GM12878 (cell line): ENCODE measurements around the gene NKX2-2. TPM values are rescaled to one million over a fixed set of nuclear protein-coding genes. Genes with fewer than 3 reads are reported as not detected.

Experiments
- ATAC-seq: fragments of 200-7000 bp; cut with Tn5 transposase; 3 replicates; pipeline ENCODE4 v1.9.1; 2020; ENCODE audit warnings: mild to moderate bottlenecking, moderate library complexity
- BruUV-seq: library from RNA; stranded (reverse); fragments of 400-500 nt; replicated peaks from 2 replicates; lab custom pipeline; 2021; lab: Mats Ljungman, UMichigan
- CTCF ChIA-PET: fragments of 300-600 bp; sonication (Branson Sonifier 250); formaldehyde crosslinking; extraction: SDS; loops from one replicate; lab custom pipeline; 2021; ENCODE audit warnings: inconsistent platforms; lab: Yijun Ruan, JAX
- POLR2A ChIA-PET: fragments of 350-600 bp; formaldehyde crosslinking; extraction: SDS; loops from one replicate; lab custom pipeline; 2021; ENCODE audit warnings: inconsistent platforms; lab: Charles Lee
- RAD21 ChIA-PET: fragments of 300-600 bp; sonication (Branson Sonifier 250); formaldehyde crosslinking; loops from one replicate; lab custom pipeline; 2023; ENCODE audit warnings: antibody characterized with exemption; ENCODE audit not compliant: unreplicated experiment; lab: Charles Lee
- SMC1A ChIA-PET: fragments of 300-600 bp; sonication (Branson Sonifier 250); formaldehyde crosslinking; loops from one replicate; lab custom pipeline; 2023; ENCODE audit not compliant: unreplicated experiment, uncharacterized antibody; lab: Charles Lee
- DNase-seq: peaks from one replicate; pipeline ENCODE4 v3.0.0-alpha.2; 2011; ENCODE audit warnings: low read depth, low spot score
- FAIRE-seq: peaks from 3 replicates; lab custom pipeline; 2011; peaks lifted over from hg19 to GRCh38; lab: Jason Lieb, UNC
- H2AFZ ChIP-seq: 2 replicates; pipeline ENCODE4 v1.6.0; 2011; ENCODE audit warnings: low read depth, low read length, control low read depth; ENCODE audit not compliant: control insufficient read depth
- H3K27ac ChIP-seq: 2 replicates; pipeline ENCODE4 v1.5.1; 2011; ENCODE audit warnings: control low read depth; ENCODE audit not compliant: control insufficient read depth, insufficient read depth
- H3K27me3 ChIP-seq, 2 experiments: replicated peaks in 1 of 2; 2 replicates each; pipeline versions ENCODE4 v1.6.0 to v1.6.1; 2011; ENCODE audit warnings: low read length in 1 of 2; ENCODE audit not compliant: control insufficient read depth in 2 of 2, insufficient read depth in 2 of 2
- H3K36me3 ChIP-seq, 2 experiments: 2 replicates each; pipeline ENCODE4 v1.5.1; 2011; ENCODE audit warnings: low read length in 1 of 2; ENCODE audit not compliant: control insufficient read depth in 2 of 2, insufficient read depth in 2 of 2
- H3K4me1 ChIP-seq: 2 replicates; pipeline ENCODE4 v1.6.1; 2011; ENCODE audit warnings: mild to moderate bottlenecking, low read length, moderate library complexity, mixed read lengths; ENCODE audit not compliant: control insufficient read depth, insufficient read depth
- H3K4me2 ChIP-seq: 2 replicates; pipeline ENCODE4 v1.6.0; 2011; ENCODE audit warnings: control low read depth; ENCODE audit not compliant: control insufficient read depth, insufficient read depth
- H3K4me3 ChIP-seq: fragments of 200-600 bp; sonication (generic); 2 replicates; pipeline ENCODE4 v1.5.1; 2016
- H3K79me2 ChIP-seq: 2 replicates; pipeline ENCODE4 v1.6.0; 2011; ENCODE audit warnings: low read length; ENCODE audit not compliant: control insufficient read depth, insufficient read depth
- H3K9ac ChIP-seq: 2 replicates; pipeline ENCODE4 v1.8.0; 2011; ENCODE audit warnings: low read length, control low read depth, mixed read lengths; ENCODE audit not compliant: control insufficient read depth, insufficient read depth
- H3K9me3 ChIP-seq: replicated peaks from 3 replicates; pipeline ENCODE4 v1.5.1; 2011; ENCODE audit warnings: mild to moderate bottlenecking, low read length; ENCODE audit not compliant: control insufficient read depth, insufficient read depth
- H4K20me1 ChIP-seq: 2 replicates; pipeline ENCODE4 v1.6.0; 2011; ENCODE audit not compliant: control insufficient read depth, insufficient read depth
- ATF7 ChIP-seq: fragments of 450-650 bp; IDR thresholded peaks from 2 replicates; pipeline ENCODE4 v1.6.1; 2016; ENCODE audit warnings: low read depth, mild to moderate bottlenecking
- CBFB ChIP-seq: IDR thresholded peaks from 2 replicates; pipeline ENCODE4 v1.6.1; 2016; ENCODE audit warnings: antibody characterized with exemption, low read depth
- CHD1 ChIP-seq: IDR thresholded peaks from 2 replicates; pipeline ENCODE4 v1.6.1; 2012; ENCODE audit warnings: low read depth, low read length, improper control_type of control experiment
- EGR1 ChIP-seq, 2 experiments: IDR thresholded peaks; 1 replicate in 1 of 2; 2 replicates in 1 of 2; pipeline ENCODE4 v1.6.1; 2011 to 2012; ENCODE audit warnings: low read depth in 2 of 2, low read length in 2 of 2, borderline replicate concordance in 1 of 2, mild to moderate bottlenecking in 1 of 2, moderate library complexity in 1 of 2
- HDAC2 ChIP-seq: fragments of 200-600 bp; sonication (generic); IDR thresholded peaks from 2 replicates; pipeline ENCODE4 v1.6.1; 2017
- HDAC6 ChIP-seq: fragments of 200-600 bp; sonication (generic); IDR thresholded peaks from one replicate; pipeline ENCODE4 v1.8.0; 2017; ENCODE audit warnings: antibody characterized with exemption; ENCODE audit not compliant: unreplicated experiment
- IKZF1 ChIP-seq: fragments of 450-650 bp; conservative IDR thresholded peaks from 2 replicates; pipeline ENCODE4 v1.6.1; 2017; ENCODE audit warnings: antibody characterized with exemption, mild to moderate bottlenecking
- NBN ChIP-seq: fragments of 450-650 bp; IDR thresholded peaks from 2 replicates; pipeline ENCODE4 v1.6.1; 2016
- RFX5 ChIP-seq: IDR thresholded peaks from 2 replicates; pipeline ENCODE4 v1.6.1; 2011; ENCODE audit warnings: low read depth, low read length, improper control_type of control experiment
- SP1 ChIP-seq: IDR thresholded peaks from one replicate; pipeline ENCODE4 v1.6.1; 2011; ENCODE audit warnings: low read depth, low read length
- SREBF1 ChIP-seq: IDR thresholded peaks from 2 replicates; pipeline ENCODE4 v1.6.1; 2012; ENCODE audit warnings: mild to moderate bottlenecking, low read length
- TBL1XR1 ChIP-seq: IDR thresholded peaks from 2 replicates; pipeline ENCODE4 v1.6.1; 2012; ENCODE audit warnings: low read depth, low read length, improper control_type of control experiment
- YBX1 ChIP-seq: fragments of 450-650 bp; IDR thresholded peaks from 2 replicates; pipeline ENCODE4 v1.6.1; 2016; ENCODE audit warnings: antibody characterized with exemption
- ZNF274 ChIP-seq: IDR thresholded peaks from one replicate; pipeline ENCODE4 v1.8.0; 2011; ENCODE audit not compliant: insufficient read length, insufficient read depth
- ZZZ3 ChIP-seq: IDR thresholded peaks from 2 replicates; pipeline ENCODE4 v1.6.1; 2011; ENCODE audit warnings: low read depth; ENCODE audit not compliant: control insufficient read depth, insufficient read length
- WGBS: methylation state at CpG from one replicate; pipeline ENCODE4 v1.1.6; 2016; ENCODE audit warnings: low lambda C conversion rate; ENCODE audit not compliant: insufficient replicate concordance, insufficient coverage; ENCODE audit errors: missing lambda C conversion rate; 5-methylcytosine and 5-hydroxymethylcytosine counted together
- in situ Hi-C: fragments of 300-500 bp; cut with MboI; formaldehyde crosslinking; loops from 9 replicates; pipeline ENCODE4 v1.14.3; 2018; ENCODE audit warnings: mixed read lengths
- intact Hi-C: fragments of 100-400 bp; cut with micrococcal nuclease; formaldehyde crosslinking; loops from one replicate; pipeline ENCODE4 v1.14.2; 2022; ENCODE audit not compliant: unreplicated experiment
- polyA plus RNA-seq, 11 experiments: library from polyadenylated mRNA; depleted of rRNA in 4 of 11; unstranded in 6 of 11; stranded (reverse) in 5 of 11; fragments of >200 nt; fragmentation: Nextera tagmentation in 4 of 11; fragmentation: Illumina TruSeq in 1 of 11; extraction: Ambion mirVana in 4 of 11; extraction: Trizol in 1 of 11; gene quantifications; 1 replicate in 1 of 11; 2 replicates in 10 of 11; pipeline versions ENCODE4 v1.2.1 to v1.2.3, GENCODE V29; 2011 to 2016; ENCODE audit warnings: inconsistent platforms in 2 of 11, missing spikeins in 2 of 11, low read depth in 1 of 11
- total RNA-seq, 4 experiments: library from RNA; depleted of rRNA in 3 of 4; stranded (reverse); fragments of >200 nt in 3 of 4; fragmentation: Illumina TruSeq in 1 of 4; extraction: Trizol in 1 of 4; gene quantifications; 2 replicates each; pipeline versions ENCODE4 v1.2.1 to v1.2.3, GENCODE V29; 2013 to 2021
- TF ChIP-seq, protein P1 (sequence below): fragments of 450-650 bp; IDR thresholded peaks from 2 replicates; pipeline ENCODE4 v1.6.1; 2017; ENCODE audit warnings: mild to moderate bottlenecking, moderate library complexity
- TF ChIP-seq, protein P2 (sequence below): IDR thresholded peaks from 2 replicates; pipeline ENCODE4 v1.6.1; 2012; ENCODE audit warnings: low read length, inconsistent platforms

Gene NKX2-2
- total and polyA plus RNA-seq, 10 of the 15 experiments (the other 5 are each of a cell fraction or from before 2014, with no cell fraction given), result not detected

DNA sequence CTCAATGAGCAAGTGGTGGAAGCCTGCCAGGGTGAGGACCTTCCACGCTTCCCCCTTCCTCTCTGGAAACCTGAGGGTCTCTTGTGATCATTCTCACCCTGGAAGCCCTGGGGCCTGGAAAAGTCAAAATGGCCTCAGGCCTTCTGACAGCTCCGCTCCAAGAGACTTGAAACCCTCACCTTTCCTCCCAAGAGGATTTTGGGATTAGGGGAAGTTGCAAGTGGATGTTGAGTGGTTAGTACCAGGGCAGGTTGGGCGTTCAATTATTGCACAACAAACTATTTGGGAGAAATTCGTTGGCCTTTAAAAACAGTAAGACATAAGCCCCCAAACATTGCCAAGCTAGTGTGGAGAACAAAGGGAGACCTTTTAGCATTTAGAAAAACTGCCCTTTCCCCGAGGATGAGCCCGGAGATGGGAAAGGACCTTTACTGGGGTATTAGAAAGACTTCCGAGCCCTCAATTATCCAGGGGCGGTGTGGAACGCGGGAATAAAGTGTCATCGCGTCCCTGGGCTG is 4.7 kb downstream of the NKX2-2 start:
- no peaks in the 10 kb centered on the region for H3K79me2 ChIP-seq
- DNase-seq (no peak), FAIRE-seq (no peak), ATAC-seq (no peak)
- ChIA-PET SMC1A (no interaction called here), POLR2A (no interaction called here), RAD21 (interaction anchor here (1.3 kb wide), 1 partner anchor 273 kb away, joined by 5 read pairs; no protein-coding TSS in a partner anchor), CTCF (interaction anchor here (1.4 to 4.2 kb wide), 2 partner anchors 63 to 273 kb away, joined by 3 to 31 read pairs; no protein-coding TSS in a partner anchor)
- H3K4me1 ChIP-seq, result no peaks in the 10 kb centered on the region; the same call in 1 of the 2 replicates
- intact Hi-C loops, result loop anchor here (10.0 kb wide), 2 partner anchors 114 to 844 kb away; partner anchors contain the start of gene NKX2-4
- H3K4me2 ChIP-seq, result no peak overlapping the region
- H3K36me3 ChIP-seq, result no peaks in the 10 kb centered on the region
- no peak overlapping the region for H3K9ac ChIP-seq
- no peak overlapping the region for H3K27ac ChIP-seq
- H3K4me3 ChIP-seq, result no peak overlapping the region
- no TSS peak for BruUV-seq
- peaks cover 17 to 42% of the 10 kb centered on the region in 2 experiments for H3K27me3 ChIP-seq
- WGBS, result 23% methylated on average over 12 of the region's 12 CpGs
- in situ Hi-C loops, result loop anchor here (10.0 kb wide), 1 partner anchor 464 kb away; no protein-coding TSS in a partner anchor
- TF ChIP-seq HDAC2 (no peak), TBL1XR1 (no peak), ZZZ3 (no peak), YBX1 (no peak), CHD1 (no peak), ZNF274 (no peak), HDAC6 (no peak), SP1 (no peak), CBFB (no peak), NBN (no peak), EGR1 (IDR thresholded peaks at IDR 0.05; ENCODE audit: borderline replicate concordance in 1 of 2, low read depth in 2 of 2, low read length in 2 of 2) (no peak), RFX5 (no peak), IKZF1 (no peak), SREBF1 (no peak), ATF7 (no peak)
- TF ChIP-seq, protein P1, sequence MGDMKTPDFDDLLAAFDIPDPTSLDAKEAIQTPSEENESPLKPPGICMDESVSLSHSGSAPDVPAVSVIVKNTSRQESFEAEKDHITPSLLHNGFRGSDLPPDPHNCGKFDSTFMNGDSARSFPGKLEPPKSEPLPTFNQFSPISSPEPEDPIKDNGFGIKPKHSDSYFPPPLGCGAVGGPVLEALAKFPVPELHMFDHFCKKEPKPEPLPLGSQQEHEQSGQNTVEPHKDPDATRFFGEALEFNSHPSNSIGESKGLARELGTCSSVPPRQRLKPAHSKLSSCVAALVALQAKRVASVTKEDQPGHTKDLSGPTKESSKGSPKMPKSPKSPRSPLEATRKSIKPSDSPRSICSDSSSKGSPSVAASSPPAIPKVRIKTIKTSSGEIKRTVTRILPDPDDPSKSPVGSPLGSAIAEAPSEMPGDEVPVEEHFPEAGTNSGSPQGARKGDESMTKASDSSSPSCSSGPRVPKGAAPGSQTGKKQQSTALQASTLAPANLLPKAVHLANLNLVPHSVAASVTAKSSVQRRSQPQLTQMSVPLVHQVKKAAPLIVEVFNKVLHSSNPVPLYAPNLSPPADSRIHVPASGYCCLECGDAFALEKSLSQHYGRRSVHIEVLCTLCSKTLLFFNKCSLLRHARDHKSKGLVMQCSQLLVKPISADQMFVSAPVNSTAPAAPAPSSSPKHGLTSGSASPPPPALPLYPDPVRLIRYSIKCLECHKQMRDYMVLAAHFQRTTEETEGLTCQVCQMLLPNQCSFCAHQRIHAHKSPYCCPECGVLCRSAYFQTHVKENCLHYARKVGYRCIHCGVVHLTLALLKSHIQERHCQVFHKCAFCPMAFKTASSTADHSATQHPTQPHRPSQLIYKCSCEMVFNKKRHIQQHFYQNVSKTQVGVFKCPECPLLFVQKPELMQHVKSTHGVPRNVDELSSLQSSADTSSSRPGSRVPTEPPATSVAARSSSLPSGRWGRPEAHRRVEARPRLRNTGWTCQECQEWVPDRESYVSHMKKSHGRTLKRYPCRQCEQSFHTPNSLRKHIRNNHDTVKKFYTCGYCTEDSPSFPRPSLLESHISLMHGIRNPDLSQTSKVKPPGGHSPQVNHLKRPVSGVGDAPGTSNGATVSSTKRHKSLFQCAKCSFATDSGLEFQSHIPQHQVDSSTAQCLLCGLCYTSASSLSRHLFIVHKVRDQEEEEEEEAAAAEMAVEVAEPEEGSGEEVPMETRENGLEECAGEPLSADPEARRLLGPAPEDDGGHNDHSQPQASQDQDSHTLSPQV, result no peak
- TF ChIP-seq, protein P2, sequence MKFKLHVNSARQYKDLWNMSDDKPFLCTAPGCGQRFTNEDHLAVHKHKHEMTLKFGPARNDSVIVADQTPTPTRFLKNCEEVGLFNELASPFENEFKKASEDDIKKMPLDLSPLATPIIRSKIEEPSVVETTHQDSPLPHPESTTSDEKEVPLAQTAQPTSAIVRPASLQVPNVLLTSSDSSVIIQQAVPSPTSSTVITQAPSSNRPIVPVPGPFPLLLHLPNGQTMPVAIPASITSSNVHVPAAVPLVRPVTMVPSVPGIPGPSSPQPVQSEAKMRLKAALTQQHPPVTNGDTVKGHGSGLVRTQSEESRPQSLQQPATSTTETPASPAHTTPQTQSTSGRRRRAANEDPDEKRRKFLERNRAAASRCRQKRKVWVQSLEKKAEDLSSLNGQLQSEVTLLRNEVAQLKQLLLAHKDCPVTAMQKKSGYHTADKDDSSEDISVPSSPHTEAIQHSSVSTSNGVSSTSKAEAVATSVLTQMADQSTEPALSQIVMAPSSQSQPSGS, result no peak
- H4K20me1 ChIP-seq, result no peaks in the 10 kb centered on the region
- H2AFZ ChIP-seq, result no peak overlapping the region
- no peaks in the 10 kb centered on the region; the same call in 2 of the 3 replicates for H3K9me3 ChIP-seq
